H1 (cell line): Measurements from ENCODE around the gene RUNX1. TPM values are rescaled to one million over a fixed set of nuclear protein-coding genes. Genes with fewer than 3 reads are reported as not detected.

Experiments
- CTCF ChIA-PET: fragments of 300-600 bp; sonication (Branson Sonifier 250); formaldehyde crosslinking; loops from one replicate; lab custom pipeline; 2021; ENCODE audit not compliant: partially characterized antibody; lab: Charles Lee
- POLR2A ChIA-PET: fragments of 300-600 bp; sonication (Branson Sonifier 250); formaldehyde crosslinking; loops from one replicate; lab custom pipeline; 2021; ENCODE audit warnings: inconsistent platforms; ENCODE audit not compliant: partially characterized antibody; lab: Charles Lee
- DNase-seq, 2 experiments: peaks; one replicate each; pipeline versions ENCODE4 v3.0.0 to v3.0.0-alpha.2; 2010 to 2022; ENCODE audit warnings: low spot score in 2 of 2, low read depth in 1 of 2, mixed read lengths in 1 of 2
- FAIRE-seq: peaks from 2 replicates; lab custom pipeline; 2011; peaks lifted over from hg19 to GRCh38; lab: Jason Lieb, UNC
- H2AFZ ChIP-seq: 2 replicates; pipeline ENCODE4 v1.8.1; 2012; ENCODE audit warnings: low read length, inconsistent platforms
- H2AK5ac ChIP-seq: 2 replicates; pipeline ENCODE4 v1.6.1; 2013; ENCODE audit warnings: low read depth, low read length
- H2BK120ac ChIP-seq: replicated peaks from 2 replicates; pipeline ENCODE3; 2013; ENCODE audit warnings: low read depth, low read length, inconsistent platforms
- H2BK12ac ChIP-seq: 2 replicates; pipeline ENCODE4 v1.6.1; 2013; ENCODE audit warnings: low read depth, low read length
- H2BK15ac ChIP-seq: 2 replicates; pipeline ENCODE4 v1.6.1; 2013; ENCODE audit warnings: low read length
- H2BK20ac ChIP-seq: 2 replicates; pipeline ENCODE4 v1.6.1; 2013; ENCODE audit warnings: low read length
- H2BK5ac ChIP-seq: 2 replicates; pipeline ENCODE4 v1.6.1; 2013; ENCODE audit warnings: low read depth, low read length
- H3K14ac ChIP-seq: 2 replicates; pipeline ENCODE4 v1.6.1; 2013; ENCODE audit warnings: inconsistent platforms; ENCODE audit not compliant: insufficient read length
- H3K18ac ChIP-seq: 2 replicates; pipeline ENCODE4 v1.6.1; 2013; ENCODE audit warnings: low read length; ENCODE audit errors: extremely low read depth
- H3K23ac ChIP-seq: 2 replicates; pipeline ENCODE4 v1.6.1; 2013; ENCODE audit warnings: inconsistent platforms; ENCODE audit not compliant: insufficient read length
- H3K23me2 ChIP-seq: 2 replicates; pipeline ENCODE4 v1.6.1; 2013; ENCODE audit warnings: low read depth, low read length
- H3K27ac ChIP-seq: 2 replicates; pipeline ENCODE4 v1.6.1; 2011; ENCODE audit warnings: low read depth, low read length, inconsistent platforms
- H3K27me3 ChIP-seq, 4 experiments: replicated peaks in 1 of 4; 1 replicate in 1 of 4; 2 replicates in 3 of 4; pipeline versions ENCODE4 v1.6.1 to v1.8.1; 2011 to 2013; ENCODE audit warnings: low read length in 3 of 4, mild to moderate bottlenecking in 3 of 4, inconsistent platforms in 2 of 4, mixed read lengths in 2 of 4, moderate library complexity in 1 of 4; ENCODE audit not compliant: control insufficient read depth in 3 of 4, insufficient read depth in 3 of 4; ENCODE audit errors: extremely low read depth in 1 of 4
- H3K36me3 ChIP-seq, 4 experiments: 2 replicates each; pipeline versions ENCODE4 v1.6.1 to v1.8.1; 2011 to 2013; ENCODE audit warnings: mild to moderate bottlenecking in 4 of 4, low read length in 3 of 4, moderate library complexity in 2 of 4, control low read depth in 1 of 4, inconsistent platforms in 1 of 4; ENCODE audit not compliant: insufficient read depth in 4 of 4, control insufficient read depth in 2 of 4
- H3K4ac ChIP-seq: replicated peaks from 2 replicates; pipeline ENCODE3; 2013; ENCODE audit warnings: low read length, low read depth, mixed read lengths, inconsistent platforms; ENCODE audit not compliant: insufficient read length
- H3K4me1 ChIP-seq, 4 experiments: replicated peaks in 1 of 4; 1 replicate in 1 of 4; 2 replicates in 3 of 4; pipeline versions ENCODE4 v1.6.1 to v1.8.1; 2011 to 2013; ENCODE audit warnings: low read length in 3 of 4, inconsistent platforms in 2 of 4, mixed read lengths in 1 of 4; ENCODE audit not compliant: insufficient read depth in 4 of 4, control insufficient read depth in 3 of 4
- H3K4me2 ChIP-seq, 2 experiments: 2 replicates each; pipeline versions ENCODE4 v1.6.1 to v1.8.1; 2011 to 2013; ENCODE audit warnings: low read depth in 2 of 2, low read length in 2 of 2, control low read depth in 1 of 2, inconsistent platforms in 1 of 2, mild to moderate bottlenecking in 1 of 2; ENCODE audit not compliant: insufficient read depth in 1 of 2
- H3K4me3 ChIP-seq, 4 experiments: fragments of 200-600, 300-600 bp in 1 of 4; sonication (generic), shearing (Covaris generic), sonication (Bioruptor Twin) in 1 of 4; 2 replicates each; pipeline versions ENCODE4 v1.5.1 to v1.8.1; 2011 to 2016; ENCODE audit warnings: low read length in 4 of 4, low read depth in 3 of 4, control low read depth in 2 of 4, inconsistent platforms in 2 of 4, mild to moderate bottlenecking in 2 of 4, mixed read lengths in 1 of 4, moderate library complexity in 1 of 4; ENCODE audit not compliant: insufficient read depth in 2 of 4; ENCODE audit errors: extremely low read depth in 1 of 4
- H3K56ac ChIP-seq: replicated peaks from 2 replicates; pipeline ENCODE3; 2013; ENCODE audit warnings: low read depth, mild to moderate bottlenecking, mixed read lengths, low read length, inconsistent platforms; ENCODE audit not compliant: insufficient read length
- H3K79me1 ChIP-seq: 2 replicates; pipeline ENCODE4 v1.6.1; 2013; ENCODE audit warnings: low read depth, low read length, control low read depth
- H3K79me2 ChIP-seq, 2 experiments: 2 replicates each; pipeline versions ENCODE4 v1.6.1 to v1.8.1; 2012 to 2013; ENCODE audit warnings: low read length in 2 of 2, mild to moderate bottlenecking in 2 of 2, inconsistent platforms in 1 of 2; ENCODE audit not compliant: insufficient read depth in 2 of 2, control insufficient read depth in 1 of 2
- H3K9ac ChIP-seq, 4 experiments: replicated peaks in 1 of 4; 1 replicate in 1 of 4; 2 replicates in 3 of 4; pipeline versions ENCODE4 v1.6.1 to v1.8.1; 2011 to 2013; ENCODE audit warnings: low read depth in 3 of 4, low read length in 3 of 4, control low read depth in 2 of 4, mild to moderate bottlenecking in 2 of 4, moderate library complexity in 2 of 4, inconsistent platforms in 1 of 4; ENCODE audit errors: extremely low read depth in 1 of 4
- H3K9me3 ChIP-seq, 2 experiments: 2 replicates each; pipeline versions ENCODE4 v1.6.1 to v1.8.1; 2012 to 2013; ENCODE audit warnings: mild to moderate bottlenecking in 2 of 2, moderate library complexity in 2 of 2, control low read depth in 1 of 2, inconsistent platforms in 1 of 2, low read depth in 1 of 2, low read length in 1 of 2, mixed read lengths in 1 of 2; ENCODE audit not compliant: insufficient read depth in 2 of 2
- H4K20me1 ChIP-seq, 2 experiments: replicated peaks in 1 of 2; 2 replicates each; pipeline versions ENCODE3 to v1.8.1; 2011 to 2013; ENCODE audit warnings: inconsistent platforms in 2 of 2, low read length in 2 of 2, mild to moderate bottlenecking in 1 of 2; ENCODE audit not compliant: insufficient read depth in 2 of 2, control insufficient read depth in 1 of 2
- H4K5ac ChIP-seq: 2 replicates; pipeline ENCODE4 v1.6.1; 2013; ENCODE audit warnings: low read length, low read depth, mixed read lengths, inconsistent platforms; ENCODE audit not compliant: insufficient read length
- H4K8ac ChIP-seq: 2 replicates; pipeline ENCODE4 v1.8.0; 2013; ENCODE audit warnings: mild to moderate bottlenecking, moderate library complexity, low read length, inconsistent platforms; ENCODE audit not compliant: insufficient read depth; ENCODE audit errors: extremely low read depth
- H4K91ac ChIP-seq: replicated peaks from 2 replicates; pipeline ENCODE3; 2013; ENCODE audit warnings: low read length, mixed read lengths, inconsistent platforms; ENCODE audit not compliant: insufficient read length
- ASH2L ChIP-seq: fragments of 200-600, 300-600 bp; sonication (generic); IDR thresholded peaks from one replicate; pipeline ENCODE4 v1.7.1; 2017; ENCODE audit warnings: low read length
- RAD21 ChIP-seq, 2 experiments: IDR thresholded peaks in 1 of 2; conservative IDR thresholded peaks in 1 of 2; 2 replicates each; pipeline ENCODE4 v1.6.1; 2011; ENCODE audit warnings: low read depth in 2 of 2, low read length in 2 of 2, improper control_type of control experiment in 1 of 2, inconsistent platforms in 1 of 2, mild to moderate bottlenecking in 1 of 2, moderate library complexity in 1 of 2
- SAP30 ChIP-seq: fragments of 300-600 bp; sonication (generic); IDR thresholded peaks from 2 replicates; pipeline ENCODE4 v1.7.1; 2012; ENCODE audit warnings: low read length, moderate library complexity, mild to moderate bottlenecking, inconsistent platforms; ENCODE audit not compliant: insufficient read depth, insufficient replicate concordance
- SRF ChIP-seq: IDR thresholded peaks from 2 replicates; pipeline ENCODE4 v1.6.1; 2011; ENCODE audit warnings: mild to moderate bottlenecking, low read depth, low read length, moderate library complexity
- TAF1 ChIP-seq: IDR thresholded peaks from 2 replicates; pipeline ENCODE4 v1.6.1; 2011; ENCODE audit warnings: mild to moderate bottlenecking, low read depth, low read length
- TBP ChIP-seq: IDR thresholded peaks from 2 replicates; pipeline ENCODE4 v1.6.1; 2011; ENCODE audit warnings: low read depth, low read length, improper control_type of control experiment
- USF2 ChIP-seq: IDR thresholded peaks from 2 replicates; pipeline ENCODE4 v1.6.1; 2011; ENCODE audit warnings: low read length, improper control_type of control experiment
- ZNF274 ChIP-seq: IDR thresholded peaks from 2 replicates; pipeline ENCODE4 v1.7.0; 2012; ENCODE audit warnings: low read length, borderline replicate concordance; ENCODE audit errors: extremely low read depth
- polyA plus RNA-seq, 7 experiments: library from polyadenylated mRNA; depleted of rRNA in 3 of 7; stranded (reverse) in 5 of 7; unstranded in 2 of 7; fragments of >200 nt in 5 of 7; fragments of 200-250 nt in 2 of 7; gene quantifications; 1 replicate in 5 of 7; 2 replicates in 1 of 7; 4 replicates in 1 of 7; pipeline versions ENCODE4 v1.2.1 to v1.2.3, GENCODE V29; 2011 to 2013; ENCODE audit warnings: missing spikeins in 2 of 7, mixed read lengths in 2 of 7
- total RNA-seq: library from RNA; stranded (reverse); fragmentation: NEBNext Ultra II Directional; extraction: Animal tissue kit (Norgen Biotek cat#: 25700); gene quantifications from 2 replicates; pipeline ENCODE4 v1.2.1, GENCODE V29; 2021

Gene RUNX1
- total and polyA plus RNA-seq, 2 of the 8 experiments (the other 6 are each of a cell fraction or from before 2014, with no cell fraction given): 0.20 to 0.60 TPM

- TF ChIP-seq SAP30 (no peak), SRF (no peak), RAD21 (IDR thresholded peaks at IDR 0.05 in 1 of 2, conservative IDR thresholded peaks at IDR 0.05 in 1 of 2; ENCODE audit: low read depth in 2 of 2, low read length in 2 of 2) (no peak), ASH2L (no peak), ZNF274 (no peak), USF2 (no peak), TBP (no peak), TAF1 (no peak)
Observed at GRCh38 chr21:34953950-34954349, 95.2 kb downstream of the RUNX1 start.

More at GRCh38 chr21:34953950-34954349, 95.2 kb downstream of the RUNX1 start:
- no peaks in the 10 kb centered on the region for H3K9me3 ChIP-seq
- no peak overlapping the region for H3K56ac ChIP-seq
- H3K4me1 ChIP-seq: no peaks in the 10 kb centered on the region; a peak in 1 of 7 replicates
- H2AK5ac ChIP-seq: no peak overlapping the region
- H3K4me2 ChIP-seq: no peak overlapping the region
- H3K4ac ChIP-seq: no peak overlapping the region
- no peak overlapping the region for H3K23ac ChIP-seq
- no peaks in the 10 kb centered on the region for H4K20me1 ChIP-seq
- H3K18ac ChIP-seq: no peak overlapping the region
- H3K14ac ChIP-seq: no peak overlapping the region
- H3K79me2 ChIP-seq: no peaks in the 10 kb centered on the region
- no peak overlapping the region for H3K4me3 ChIP-seq
- H3K27ac ChIP-seq: no peak overlapping the region
- H3K27me3 ChIP-seq: no peaks in the 10 kb centered on the region
- POLR2A ChIA-PET: no interaction called here
- H3K79me1 ChIP-seq: no peaks in the 10 kb centered on the region
- DNase-seq (no peak), FAIRE-seq (no peak)
- no peak overlapping the region for H2AFZ ChIP-seq
- H2BK5ac ChIP-seq: no peak overlapping the region
- H4K8ac ChIP-seq: no peak overlapping the region
- no peak overlapping the region for H3K9ac ChIP-seq
- H3K23me2 ChIP-seq: no peaks in the 10 kb centered on the region
- no peaks in the 10 kb centered on the region for H3K36me3 ChIP-seq
- H4K91ac ChIP-seq: no peak overlapping the region
- CTCF ChIA-PET: interaction anchor here (0.6 to 1.7 kb wide), 5 partner anchors 18 to 153 kb away, joined by 3 to 6 read pairs (median 3); no protein-coding TSS in a partner anchor
- H2BK15ac ChIP-seq: no peak overlapping the region
- H2BK120ac ChIP-seq: no peak overlapping the region
- no peak overlapping the region for H2BK20ac ChIP-seq
- H2BK12ac ChIP-seq: no peak overlapping the region
- no peak overlapping the region for H4K5ac ChIP-seq
